IMR-90 (cell line): ENCODE measurements around the gene WSB1. TPM values are rescaled to one million over a fixed set of nuclear protein-coding genes. Genes with fewer than 3 reads are reported as not detected.

Experiments
- ATAC-seq: fragments of 200-7000 bp; cut with Tn5 transposase; 2 replicates; pipeline ENCODE4 v1.9.1; 2020; ENCODE audit warnings: low read depth, mild to moderate bottlenecking, moderate library complexity
- BruUV-seq: library from RNA; stranded (reverse); fragments of 400-500 nt; replicated peaks from 2 replicates; lab custom pipeline; 2021; lab: Mats Ljungman, UMichigan
- CTCF ChIA-PET: fragments of 300-600 bp; formaldehyde crosslinking; extraction: SDS; loops from one replicate; lab custom pipeline; 2021; ENCODE audit warnings: antibody characterized with exemption; lab: Yijun Ruan, JAX
- POLR2A ChIA-PET: fragments of 300-600 bp; sonication (Branson Sonifier 250); formaldehyde crosslinking; loops from one replicate; lab custom pipeline; 2022; ENCODE audit warnings: antibody characterized with exemption; ENCODE audit not compliant: unreplicated experiment; lab: Charles Lee
- DNase-seq: peaks from one replicate; pipeline ENCODE4 v3.0.0; 2013
- H2AFZ ChIP-seq: replicated peaks from 2 replicates; pipeline ENCODE3; 2013; ENCODE audit warnings: low read length, mild to moderate bottlenecking; ENCODE audit not compliant: poor library complexity
- H2AK5ac ChIP-seq: 2 replicates; pipeline ENCODE4 v1.6.1; 2013; ENCODE audit warnings: low read depth, low read length, inconsistent platforms
- H2AK9ac ChIP-seq: replicated peaks from 2 replicates; pipeline ENCODE3; 2013; ENCODE audit warnings: mild to moderate bottlenecking, low read depth, low read length, moderate library complexity; ENCODE audit not compliant: poor library complexity
- H2BK120ac ChIP-seq: 2 replicates; pipeline ENCODE4 v1.6.1; 2013; ENCODE audit warnings: low read depth, low read length, inconsistent platforms
- H2BK15ac ChIP-seq: 3 replicates; pipeline ENCODE4 v1.6.1; 2013; ENCODE audit warnings: low read depth, low read length, inconsistent platforms
- H2BK20ac ChIP-seq: 2 replicates; pipeline ENCODE4 v1.6.1; 2013; ENCODE audit warnings: low read depth, mild to moderate bottlenecking, inconsistent platforms, low read length, moderate library complexity
- H2BK5ac ChIP-seq: 2 replicates; pipeline ENCODE4 v1.6.1; 2013; ENCODE audit warnings: mild to moderate bottlenecking, low read depth, low read length, inconsistent platforms; ENCODE audit not compliant: poor library complexity, severe bottlenecking
- H3K14ac ChIP-seq: replicated peaks from 2 replicates; pipeline ENCODE4 v1.6.1; 2013; ENCODE audit warnings: low read depth, low read length, inconsistent platforms
- H3K18ac ChIP-seq: 2 replicates; pipeline ENCODE4 v1.6.1; 2013; ENCODE audit warnings: low read depth, low read length, control low read depth
- H3K23ac ChIP-seq: 2 replicates; pipeline ENCODE4 v1.6.1; 2013; ENCODE audit warnings: low read depth, low read length, inconsistent platforms
- H3K27ac ChIP-seq: 2 replicates; pipeline ENCODE4 v1.5.1; 2013; ENCODE audit warnings: mild to moderate bottlenecking, control low read depth, low read length; ENCODE audit not compliant: insufficient read depth
- H3K27me3 ChIP-seq: 2 replicates; pipeline ENCODE4 v1.6.1; 2013; ENCODE audit warnings: low read length; ENCODE audit not compliant: control insufficient read depth, insufficient read depth
- H3K36me3 ChIP-seq: 2 replicates; pipeline ENCODE4 v1.6.1; 2013; ENCODE audit warnings: low read length, mixed read lengths; ENCODE audit not compliant: control insufficient read depth, insufficient read depth
- H3K4ac ChIP-seq: 2 replicates; pipeline ENCODE4 v1.6.1; 2013; ENCODE audit warnings: low read depth, low read length, inconsistent platforms
- H3K4me1 ChIP-seq: 2 replicates; pipeline ENCODE4 v1.6.1; 2013; ENCODE audit warnings: low read length, mixed read lengths; ENCODE audit not compliant: control insufficient read depth, insufficient read depth
- H3K4me2 ChIP-seq: 2 replicates; pipeline ENCODE4 v1.6.1; 2013; ENCODE audit warnings: low read depth, mild to moderate bottlenecking, control low read depth, low read length, moderate library complexity
- H3K4me3 ChIP-seq: 2 replicates; pipeline ENCODE4 v1.5.1; 2013; ENCODE audit warnings: low read depth, mild to moderate bottlenecking, control low read depth, low read length, moderate library complexity; ENCODE audit not compliant: insufficient read depth
- H3K56ac ChIP-seq: 2 replicates; pipeline ENCODE4 v1.6.1; 2013; ENCODE audit warnings: low read length, inconsistent platforms; ENCODE audit not compliant: insufficient read depth; ENCODE audit errors: extremely low read depth
- H3K79me1 ChIP-seq, 2 experiments: 2 replicates each; pipeline ENCODE4 v1.6.1; 2013; ENCODE audit warnings: low read length in 2 of 2, inconsistent platforms in 1 of 2, low read depth in 1 of 2
- H3K9ac ChIP-seq: 2 replicates; pipeline ENCODE4 v1.6.1; 2013; ENCODE audit warnings: low read depth, low read length, control low read depth
- H3K9me1 ChIP-seq: 2 replicates; pipeline ENCODE4 v1.6.1; 2013; ENCODE audit warnings: low read length, inconsistent platforms; ENCODE audit not compliant: insufficient read depth
- H3K9me3 ChIP-seq: 2 replicates; pipeline ENCODE4 v1.6.1; 2013; ENCODE audit warnings: low read length; ENCODE audit not compliant: control insufficient read depth, insufficient read depth
- H4K20me1 ChIP-seq: 2 replicates; pipeline ENCODE4 v1.6.1; 2013; ENCODE audit warnings: low read length, inconsistent platforms; ENCODE audit not compliant: insufficient read depth
- H4K5ac ChIP-seq: 2 replicates; pipeline ENCODE4 v1.6.1; 2013; ENCODE audit warnings: mild to moderate bottlenecking, low read depth, low read length, control low read depth
- H4K8ac ChIP-seq, 2 experiments: 2 replicates each; pipeline ENCODE4 v1.6.1; 2013; ENCODE audit warnings: low read depth in 2 of 2, low read length in 2 of 2, control low read depth in 1 of 2, inconsistent platforms in 1 of 2
- H4K91ac ChIP-seq: 2 replicates; pipeline ENCODE4 v1.6.1; 2013; ENCODE audit warnings: low read depth, low read length, inconsistent platforms; ENCODE audit not compliant: insufficient read depth
- BHLHE40 ChIP-seq: fragments of 150-350 bp; IDR thresholded peaks from 2 replicates; pipeline ENCODE4 v1.6.1; 2016; ENCODE audit warnings: mild to moderate bottlenecking, low read depth, low read length
- CEBPB ChIP-seq: IDR thresholded peaks from 2 replicates; pipeline ENCODE4 v1.6.1; 2012; ENCODE audit warnings: low read depth, low read length, improper control_type of control experiment
- RCOR1 ChIP-seq: IDR thresholded peaks from 2 replicates; pipeline ENCODE4 v1.6.1; 2012; ENCODE audit warnings: mild to moderate bottlenecking, low read length, improper control_type of control experiment; ENCODE audit not compliant: insufficient replicate concordance
- RFX5 ChIP-seq: IDR thresholded peaks from 2 replicates; pipeline ENCODE4 v1.8.0; 2012; ENCODE audit warnings: low read depth, mild to moderate bottlenecking, low read length, moderate library complexity
- USF2 ChIP-seq: fragments of 150-350 bp; IDR thresholded peaks from 2 replicates; pipeline ENCODE4 v1.6.1; 2017; ENCODE audit warnings: mild to moderate bottlenecking, antibody characterized with exemption, low read length, low read depth
- WGBS, 2 experiments: methylation state at CpG; one replicate each; pipeline versions ENCODE4 v1.1.5 to v1.1.7; 2013; ENCODE audit warnings: missing lambda C conversion rate in 2 of 2; ENCODE audit not compliant: insufficient read length in 1 of 2; ENCODE audit errors: extremely low coverage in 2 of 2; 5-methylcytosine and 5-hydroxymethylcytosine counted together
- dilution Hi-C: fragments of 300-500 bp; cut with HindIII; formaldehyde crosslinking; loops from one replicate; pipeline ENCODE4 v1.14.3; 2018; ENCODE audit warnings: low sequenced_read_pairs; ENCODE audit not compliant: unreplicated experiment
- in situ Hi-C: fragments of 300-500 bp; cut with MboI; formaldehyde crosslinking; loops from 3 replicates; pipeline ENCODE4 v1.14.3; 2019; ENCODE audit warnings: low sequenced_read_pairs, inconsistent platforms, mixed read lengths
- intact Hi-C: fragments of 100-400 bp; cut with micrococcal nuclease; formaldehyde crosslinking; loops from 2 replicates; pipeline ENCODE4 v1.10.0; 2022
- polyA plus RNA-seq, 3 experiments: library from polyadenylated mRNA; depleted of rRNA; stranded (reverse); fragments of >200 nt; gene quantifications; 2 replicates each; pipeline ENCODE4 v1.2.3, GENCODE V29; 2012; ENCODE audit warnings: low replicate concordance in 1 of 3
- total RNA-seq: library from RNA; depleted of rRNA; stranded (reverse); fragments of >200 nt; gene quantifications from 2 replicates; pipeline ENCODE4 v1.2.3, GENCODE V29; 2012

The WSB1 gene
- total and polyA plus RNA-seq, 2 of the 4 experiments (the other 2 are of a cell fraction): 140 to 266 TPM

GRCh38 chr17:27352448-27353032 lies 58.6 kb downstream of the WSB1 start:
- Histone ChIP-seq H3K23ac (peak overlapping the region; percentile 92), H2AK9ac (peak overlapping the region; percentile 80), H3K4ac (peak overlapping the region; percentile 93), H2BK5ac (peak overlapping the region; percentile 88), H3K14ac (peak overlapping the region; percentile 83), H3K4me1 (peaks cover 10% of the 10 kb centered on the region), H3K18ac (peak overlapping the region; percentile 53; the same call in 1 of the 2 replicates), H3K9me1 (peaks cover 6% of the 10 kb centered on the region), H4K91ac (peak overlapping the region; percentile 93), H3K36me3 (no peaks in the 10 kb centered on the region), H3K4me2 (peak overlapping the region; percentile 39), H2BK120ac (peak overlapping the region; percentile 88), H3K79me1 (peaks cover 7 to 19% of the 10 kb centered on the region in 2 experiments; a peak in 3 of 4 replicates), H2AK5ac (peak overlapping the region; percentile 99), H4K20me1 (no peaks in the 10 kb centered on the region), H3K27me3 (no peaks in the 10 kb centered on the region), H3K56ac (peak overlapping the region; percentile 82; the same call in 1 of the 2 replicates), H4K5ac (peak overlapping the region; percentile 41), H2BK20ac (peak overlapping the region; percentile 90), H2AFZ (no peak overlapping the region), H3K4me3 (no peak overlapping the region), H3K27ac (peak overlapping the region; percentile 90), H3K9ac (0 out of 2 replicates have a peak overlapping the region, but pooled peaks have one; percentile 80), H2BK15ac (peak overlapping the region; percentile 97), H4K8ac (peak overlapping the region; percentile 93 to 100), H3K9me3 (no peaks in the 10 kb centered on the region)
- 100% methylated on average over 1 of the region's 6 CpGs; no CpG with 5 or more reads in 1 of the 2 experiments for WGBS, 2 experiments
- intact Hi-C loops (loop anchor here (1.0 to 5.0 kb wide), 7 partner anchors 80 to 300 kb away; partner anchors contain the start of gene KSR1), in situ Hi-C loops (loop anchor here (5.0 kb wide), 1 partner anchor 245 kb away; no protein-coding TSS in a partner anchor), dilution Hi-C loops (no loop called here)
- DNase-seq (peak; percentile 24), ATAC-seq (no peak)
- TF ChIP-seq RCOR1 (no peak), CEBPB (no peak), USF2 (no peak), RFX5 (no peak), BHLHE40 (no peak)
- CTCF ChIA-PET: interaction anchor here (1.4 kb wide), 1 partner anchor 247 kb away, joined by 4 read pairs; no protein-coding TSS in a partner anchor
- no TSS peak for BruUV-seq
- POLR2A ChIA-PET: no interaction called here
